GM12878 (cell line): ENCODE data around the gene MYO1D.

Source experiments
- CTCF ChIP-seq, 3 experiments: IDR thresholded peaks in 2 of 3; conservative IDR thresholded peaks in 1 of 3; 2 replicates each; pipeline ENCODE4 v1.5.1; 2011; ENCODE audit warnings: low read depth in 3 of 3, low read length in 3 of 3, mild to moderate bottlenecking in 3 of 3, control low read depth in 2 of 3, moderate library complexity in 2 of 3, inconsistent platforms in 1 of 3, mixed read lengths in 1 of 3; ENCODE audit not compliant: control insufficient read depth in 2 of 3, insufficient read depth in 1 of 3; ENCODE audit errors: extremely low read depth in 1 of 3
- MYC ChIP-seq: IDR thresholded peaks from 2 replicates; pipeline ENCODE4 v1.6.1; 2011; ENCODE audit warnings: mild to moderate bottlenecking, low read length, moderate library complexity, inconsistent platforms; ENCODE audit not compliant: insufficient read depth, insufficient replicate concordance, insufficient read length, severe bottlenecking
- RCOR1 ChIP-seq: conservative IDR thresholded peaks from 2 replicates; pipeline ENCODE4 v1.6.1; 2012; ENCODE audit warnings: low read depth, low read length, improper control_type of control experiment
- SUPT20H ChIP-seq: IDR thresholded peaks from 2 replicates; pipeline ENCODE4 v1.6.1; 2011; ENCODE audit warnings: low read depth, mild to moderate bottlenecking, low read length, moderate library complexity, borderline replicate concordance; ENCODE audit not compliant: control insufficient read depth
- ZNF384 ChIP-seq: IDR thresholded peaks from 2 replicates; pipeline ENCODE4 v1.6.1; 2012; ENCODE audit warnings: low read depth, mild to moderate bottlenecking, low read length, improper control_type of control experiment, borderline replicate concordance

GRCh38 chr17:32907583-32907982 is 30.7 kb upstream of the MYO1D start:
- TF ChIP-seq ZNF384: no peak
- TF ChIP-seq MYC: no peak
- no peak for TF ChIP-seq SUPT20H
- TF ChIP-seq CTCF (IDR thresholded peaks at IDR 0.05 in 2 of 3, conservative IDR thresholded peaks at IDR 0.05 in 1 of 3; ENCODE audit: control insufficient read depth in 2 of 3, extremely low read depth in 1 of 3, insufficient read depth in 1 of 3, low read depth in 3 of 3, low read length in 3 of 3): no peak
- no peak for TF ChIP-seq RCOR1
